HepG2 (cell line): ENCODE results near the gene KIAA1614. TPM values are rescaled to one million over a fixed set of nuclear protein-coding genes. Genes with fewer than 3 reads are reported as not detected.

ENCODE experiments used
- BCL6 ChIP-seq: IDR thresholded peaks from 2 replicates; pipeline ENCODE4 v1.6.1; 2016; ENCODE audit warnings: missing genetic modification reagents, missing compliant biosample characterization
- CHD4 ChIP-seq: fragments of 200-600 bp; sonication (generic); IDR thresholded peaks from 2 replicates; pipeline ENCODE4 v1.7.0; 2017; ENCODE audit warnings: mild to moderate bottlenecking, low read length, borderline replicate concordance
- DMAP1 ChIP-seq: IDR thresholded peaks from 2 replicates; pipeline ENCODE4 v1.6.1; 2016
- DZIP1 ChIP-seq: sonication (generic); formaldehyde crosslinking; IDR thresholded peaks from 2 replicates; pipeline ENCODE4 v1.5.0; 2020; ENCODE audit warnings: mild to moderate bottlenecking, missing genetic modification reagents
- GABPA ChIP-seq, 2 experiments: IDR thresholded peaks; 2 replicates each; pipeline ENCODE4 v1.6.1; 2011 to 2016; ENCODE audit warnings: low read depth in 2 of 2, low read length in 1 of 2, missing biosample characterization in 1 of 2, missing genetic modification characterization in 1 of 2
- GFI1 ChIP-seq: sonication (generic); formaldehyde crosslinking; IDR thresholded peaks from 2 replicates; pipeline ENCODE4 v1.5.0; 2020; ENCODE audit warnings: missing genetic modification reagents, mild to moderate bottlenecking, borderline replicate concordance
- HDAC6 ChIP-seq: fragments of 200-600 bp; sonication (generic); IDR thresholded peaks from 2 replicates; pipeline ENCODE4 v1.7.0; 2017; ENCODE audit warnings: mild to moderate bottlenecking, antibody characterized with exemption, low read length, low read depth
- HHEX ChIP-seq: IDR thresholded peaks from 2 replicates; pipeline ENCODE4 v1.6.1; 2016; ENCODE audit warnings: control low read depth
- HNF4A ChIP-seq: sonication (generic); formaldehyde crosslinking; IDR thresholded peaks from 2 replicates; pipeline ENCODE4 v1.4.0; 2020; ENCODE audit warnings: missing genetic modification reagents
- HNRNPH1 ChIP-seq: fragments of 200-400 bp; formaldehyde crosslinking; optimal IDR thresholded peaks from 2 replicates; pipeline ENCODE3; 2017; ENCODE audit warnings: mild to moderate bottlenecking, low read depth, low read length
- HOXA9 ChIP-seq: sonication (generic); formaldehyde crosslinking; IDR thresholded peaks from 2 replicates; pipeline ENCODE4 v1.8.1; 2022; ENCODE audit warnings: missing genetic modification reagents, mild to moderate bottlenecking, moderate library complexity, borderline replicate concordance
- JUNB ChIP-seq: sonication (generic); formaldehyde crosslinking; IDR thresholded peaks from 2 replicates; pipeline ENCODE4 v1.8.0; 2022; ENCODE audit warnings: missing genetic modification reagents, mild to moderate bottlenecking, borderline replicate concordance
- MED8 ChIP-seq: sonication (generic); formaldehyde crosslinking; IDR thresholded peaks from 2 replicates; pipeline ENCODE4 v1.8.1; 2023; ENCODE audit warnings: mild to moderate bottlenecking, missing genetic modification reagents; ENCODE audit not compliant: insufficient replicate concordance
- MEF2D ChIP-seq: sonication (generic); formaldehyde crosslinking; IDR thresholded peaks from 2 replicates; pipeline ENCODE4 v1.5.1; 2020; ENCODE audit warnings: mild to moderate bottlenecking, missing genetic modification reagents
- NFE2 ChIP-seq: sonication (generic); formaldehyde crosslinking; IDR thresholded peaks from 2 replicates; pipeline ENCODE4 v1.4.0; 2020; ENCODE audit warnings: missing genetic modification reagents
- NR2F6 ChIP-seq, 2 experiments: IDR thresholded peaks; 2 replicates each; pipeline ENCODE4 v1.6.1; 2016; ENCODE audit warnings: antibody characterized with exemption in 1 of 2, mild to moderate bottlenecking in 1 of 2
- SOX13 ChIP-seq, 3 experiments: fragments of 450-650 bp in 1 of 3; sonication (generic) in 1 of 3; formaldehyde crosslinking in 1 of 3; IDR thresholded peaks in 2 of 3; conservative IDR thresholded peaks in 1 of 3; 2 replicates each; pipeline versions ENCODE4 v1.5.0 to v1.6.1; 2016 to 2020; ENCODE audit warnings: antibody characterized with exemption in 1 of 3, mild to moderate bottlenecking in 1 of 3, missing compliant biosample characterization in 1 of 3, missing genetic modification reagents in 1 of 3, moderate library complexity in 1 of 3
- SOX6 ChIP-seq, 2 experiments: fragments of 450-650 bp in 1 of 2; sonication (generic) in 1 of 2; formaldehyde crosslinking in 1 of 2; IDR thresholded peaks; 2 replicates each; pipeline versions ENCODE4 v1.4.0 to v1.6.1; 2017 to 2020; ENCODE audit warnings: antibody characterized with exemption in 1 of 2, mild to moderate bottlenecking in 1 of 2, missing genetic modification reagents in 1 of 2
- ZHX1 ChIP-seq: sonication (generic); formaldehyde crosslinking; IDR thresholded peaks from 2 replicates; pipeline ENCODE4 v1.8.1; 2022; ENCODE audit warnings: low read depth, mild to moderate bottlenecking, missing genetic modification reagents
- ZKSCAN5 ChIP-seq: sonication (generic); formaldehyde crosslinking; IDR thresholded peaks from 2 replicates; pipeline ENCODE4 v1.5.1; 2020; ENCODE audit warnings: mild to moderate bottlenecking, missing genetic modification reagents
- ZNF235 ChIP-seq: sonication (generic); formaldehyde crosslinking; IDR thresholded peaks from 2 replicates; pipeline ENCODE4 v1.8.1; 2023; ENCODE audit warnings: mild to moderate bottlenecking, missing genetic modification reagents, borderline replicate concordance
- ZNF256 ChIP-seq: sonication (generic); formaldehyde crosslinking; conservative IDR thresholded peaks from 2 replicates; pipeline ENCODE4 v1.4.0; 2020; ENCODE audit warnings: missing genetic modification reagents
- ZNF34 ChIP-seq: sonication (generic); formaldehyde crosslinking; IDR thresholded peaks from 2 replicates; pipeline ENCODE4 v1.4.0; 2020; ENCODE audit warnings: mild to moderate bottlenecking, missing genetic modification reagents, borderline replicate concordance
- ZNF713 ChIP-seq: sonication (generic); formaldehyde crosslinking; IDR thresholded peaks from 2 replicates; pipeline ENCODE4 v1.4.0; 2020; ENCODE audit warnings: mild to moderate bottlenecking, missing genetic modification reagents
- ZNF766 ChIP-seq: sonication (generic); formaldehyde crosslinking; IDR thresholded peaks from 2 replicates; pipeline ENCODE4 v1.5.0; 2020; ENCODE audit warnings: missing genetic modification reagents, borderline replicate concordance
- polyA plus RNA-seq, 8 experiments: library from polyadenylated mRNA; depleted of rRNA in 3 of 8; stranded (reverse) in 7 of 8; unstranded in 1 of 8; fragments of >200 nt; fragmentation: Illumina TruSeq in 4 of 8; extraction: Trizol in 4 of 8; gene quantifications; 2 replicates each; pipeline versions ENCODE4 v1.2.1 to v1.2.3, GENCODE V29; 2011 to 2016; ENCODE audit warnings: low read depth in 4 of 8, missing spikeins in 1 of 8, mixed read lengths in 1 of 8; ENCODE audit not compliant: insufficient read depth in 1 of 8
- total RNA-seq, 5 experiments: library from RNA; depleted of rRNA; stranded (reverse); fragments of >200 nt; fragmentation: Illumina TruSeq; extraction: Trizol; gene quantifications; 2 replicates each; pipeline ENCODE4 v1.2.3, GENCODE V29; 2016; ENCODE audit warnings: low read depth in 1 of 5

The KIAA1614 gene
- total and polyA plus RNA-seq, 2 of the 13 experiments (the other 11 are each of a cell fraction or from before 2014, with no cell fraction given), result 0.15 to 0.77 TPM

- TF ChIP-seq HNRNPH1, result no peak
- no peak for TF ChIP-seq ZNF766 (CRISPR knock-in tag)
- no peak for TF ChIP-seq NFE2 (CRISPR knock-in tag)
- TF ChIP-seq BCL6 (CRISPR knock-in tag), result peak; percentile 49; the same call in 1 of the 2 replicates
- TF ChIP-seq HHEX, result no peak
- TF ChIP-seq ZNF235 (CRISPR knock-in tag), result no peak
- no peak for TF ChIP-seq MEF2D (CRISPR knock-in tag)
- 0 out of 2 replicates have a peak, but pooled peaks have one; percentile 9 for TF ChIP-seq HNF4A (CRISPR knock-in tag)
- no peak for TF ChIP-seq NR2F6 (IDR thresholded peaks at IDR 0.05)
- TF ChIP-seq NR2F6 (CRISPR knock-in tag; IDR thresholded peaks at IDR 0.05), result no peak
- no peak for TF ChIP-seq GABPA (IDR thresholded peaks at IDR 0.05; ENCODE audit: low read depth, low read length)
- TF ChIP-seq GABPA (CRISPR knock-in tag; IDR thresholded peaks at IDR 0.05; ENCODE audit: low read depth), result no peak
- no peak for TF ChIP-seq SOX13 (IDR thresholded peaks at IDR 0.05)
- peak in 1 of 2 experiments; percentile 80; a peak in 2 of 4 replicates for TF ChIP-seq SOX13 (CRISPR knock-in tag; conservative IDR thresholded peaks at IDR 0.05 in 1 of 2, IDR thresholded peaks at IDR 0.05 in 1 of 2)
- TF ChIP-seq ZNF256 (CRISPR knock-in tag), result no peak
- no peak for TF ChIP-seq SOX6 (IDR thresholded peaks at IDR 0.05)
- TF ChIP-seq SOX6 (CRISPR knock-in tag; IDR thresholded peaks at IDR 0.05), result peak; percentile 62
- TF ChIP-seq CHD4, result no peak
- TF ChIP-seq JUNB (CRISPR knock-in tag), result no peak
- TF ChIP-seq DZIP1, result no peak
- TF ChIP-seq ZNF713 (CRISPR knock-in tag), result no peak
- no peak for TF ChIP-seq GFI1
- TF ChIP-seq MED8 (CRISPR knock-in tag), result no peak
- TF ChIP-seq ZKSCAN5 (CRISPR knock-in tag), result no peak
- no peak for TF ChIP-seq HDAC6
- no peak for TF ChIP-seq DMAP1
- TF ChIP-seq HOXA9 (CRISPR knock-in tag), result no peak
- no peak for TF ChIP-seq ZNF34 (CRISPR knock-in tag)
- TF ChIP-seq ZHX1 (CRISPR knock-in tag), result no peak
- TF ChIP-seq, all 625 proteins: peak for 10
These were observed 75.6 kb downstream of the KIAA1614 start (continued) for GRCh38 chr1:180988253-180988752.
